T-helper 22 cell (primary cell): ENCODE results near the gene DDTL.

Source experiments
- DNase-seq: peaks from one replicate; pipeline ENCODE4 v3.0.0-alpha.2; 2020; ENCODE audit warnings: low read depth

DDTL gene

DNA sequence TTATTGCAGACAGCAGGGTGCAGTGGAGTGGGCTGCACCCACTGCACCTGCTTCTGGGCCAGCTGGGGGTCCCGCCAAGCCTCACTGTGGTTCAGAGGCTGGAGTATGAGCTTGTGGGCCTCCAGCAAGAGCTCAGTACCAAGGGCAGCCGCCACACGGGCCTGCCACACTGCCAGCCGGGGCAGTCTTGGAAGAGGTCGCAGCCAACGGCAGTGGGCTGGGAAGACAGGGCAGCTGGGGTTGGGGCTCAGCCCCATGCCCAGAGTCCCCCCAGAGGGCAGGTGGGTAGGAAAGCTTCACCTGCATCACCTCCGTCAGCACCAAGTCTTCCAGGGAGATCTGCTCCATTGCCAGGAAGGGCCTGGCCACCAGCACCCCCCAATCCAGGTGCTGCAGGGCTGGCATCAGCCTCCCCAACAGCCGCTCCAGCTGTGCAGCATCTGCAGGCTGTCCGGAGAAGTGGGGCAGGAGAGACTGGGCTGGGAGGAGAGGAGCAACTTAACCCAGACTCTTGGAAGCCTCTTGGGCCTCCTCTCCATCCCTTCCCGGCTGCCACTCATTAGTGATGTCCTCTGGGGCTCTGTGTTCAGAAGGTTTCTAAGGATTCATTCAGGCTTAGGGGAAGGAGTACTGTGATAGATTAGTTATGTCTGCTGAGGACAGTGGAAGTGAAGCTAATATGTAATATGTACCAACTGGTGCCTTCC is 39.7 kb downstream of the DDTL start:
- DNase-seq = no peak

DNA sequence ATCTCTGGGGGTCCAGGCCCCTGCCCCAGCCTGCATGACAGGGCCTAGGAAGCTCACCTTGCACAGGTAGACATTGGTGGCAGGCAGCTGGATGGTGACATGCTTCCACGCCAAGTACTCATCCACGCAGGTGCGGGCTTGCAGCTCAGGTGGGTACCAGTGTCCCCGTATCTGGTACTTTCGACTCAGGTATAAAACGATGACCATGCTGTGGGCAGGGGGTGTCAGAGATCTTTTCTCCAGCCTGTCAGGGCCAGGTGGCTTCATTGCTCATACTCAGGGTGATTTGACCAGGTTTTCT is 40.2 kb downstream of the DDTL start:
- DNase-seq = no peak

DNA sequence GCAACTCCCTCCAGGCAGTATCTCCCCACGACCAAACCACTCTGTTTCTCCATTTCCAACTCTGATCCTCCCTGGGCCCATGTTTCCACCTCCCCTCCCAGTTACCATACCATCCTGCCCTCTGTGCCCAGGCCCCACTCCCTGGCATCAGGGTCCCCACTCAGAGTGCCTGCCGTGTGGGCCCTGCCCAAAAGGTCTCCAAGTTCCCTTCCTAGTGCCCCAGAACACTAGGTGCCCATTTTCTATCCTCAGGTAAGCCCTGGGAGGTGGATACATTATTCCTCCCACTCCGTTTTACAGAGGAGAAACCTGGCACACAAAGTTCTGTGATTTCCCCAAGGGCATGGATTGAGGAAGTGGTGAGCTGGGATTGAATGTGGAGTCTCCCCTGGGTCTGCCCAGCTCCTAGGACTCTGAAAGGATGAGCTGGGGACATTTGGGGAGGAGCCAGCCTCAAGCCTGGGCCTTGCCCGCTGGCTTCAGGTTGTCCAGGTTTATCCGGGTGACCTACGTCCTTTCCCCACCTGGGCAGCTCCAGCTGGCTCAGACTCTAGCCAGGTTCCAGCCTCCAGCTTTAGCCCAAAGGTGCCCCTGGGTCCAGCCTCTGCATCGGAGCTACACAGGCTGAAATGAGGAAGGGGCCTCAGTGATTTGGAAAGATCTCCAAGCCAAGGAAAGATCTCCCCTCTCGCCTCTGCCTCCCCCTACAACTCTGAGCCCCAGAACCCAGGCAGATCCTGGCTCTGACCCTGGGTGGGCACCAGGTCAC is 40.7 kb downstream of the DDTL start:
- DNase-seq = no peak

DNA sequence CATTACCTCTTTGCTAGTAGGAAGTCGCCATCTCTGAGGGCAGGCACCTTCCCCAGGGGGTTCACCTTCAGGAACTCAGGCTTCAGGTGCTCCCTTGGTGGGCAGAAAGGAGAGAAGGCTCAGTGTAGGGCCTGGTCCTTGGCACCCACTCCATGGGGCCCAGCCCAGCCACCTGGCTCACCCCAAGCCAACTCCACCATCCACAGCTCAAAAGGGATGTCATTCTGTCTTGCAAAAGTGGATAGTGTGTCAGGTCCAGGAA is 41.3 kb downstream of the DDTL start:
- no peak for DNase-seq

DNA sequence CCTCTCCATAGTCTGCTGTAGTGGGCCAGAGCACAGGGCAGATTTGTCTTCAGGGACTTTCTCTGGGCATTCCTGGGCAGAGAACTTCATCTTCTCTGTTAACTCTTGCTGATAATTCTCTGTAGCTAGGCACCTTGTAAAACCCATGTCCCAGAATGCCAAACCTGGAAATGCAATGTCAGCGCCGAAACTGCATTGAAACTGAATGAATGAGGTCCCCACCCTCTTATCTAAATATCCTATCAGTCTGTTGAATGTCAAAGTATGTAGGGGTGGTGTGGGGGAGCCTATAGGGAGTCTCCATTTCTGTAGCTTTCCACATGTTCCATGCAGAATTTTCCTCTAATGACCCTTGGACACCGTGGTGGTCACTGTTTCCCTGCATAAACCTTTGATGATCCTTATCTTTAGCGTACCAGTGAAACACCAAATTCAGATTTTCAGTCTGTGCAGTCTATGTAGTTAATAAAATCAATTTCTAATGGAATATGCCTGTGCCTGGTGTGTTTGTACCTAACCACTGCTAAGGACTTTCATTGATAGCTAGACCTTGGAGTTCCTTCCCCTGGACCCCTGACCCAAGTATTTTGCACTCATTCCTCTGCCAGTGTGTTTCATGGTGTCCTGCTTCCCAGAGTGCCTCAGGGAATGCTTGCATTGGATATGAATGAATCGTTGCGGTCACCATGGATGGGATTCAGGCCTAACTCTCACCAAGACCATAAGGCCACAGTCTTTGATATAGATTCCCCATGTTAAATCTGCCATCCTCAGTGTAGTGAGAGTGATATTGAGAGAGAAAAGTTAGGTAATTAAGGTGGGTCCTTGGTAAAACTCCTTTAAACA is 41.9 kb downstream of the DDTL start:
- DNase-seq = no peak

DNA sequence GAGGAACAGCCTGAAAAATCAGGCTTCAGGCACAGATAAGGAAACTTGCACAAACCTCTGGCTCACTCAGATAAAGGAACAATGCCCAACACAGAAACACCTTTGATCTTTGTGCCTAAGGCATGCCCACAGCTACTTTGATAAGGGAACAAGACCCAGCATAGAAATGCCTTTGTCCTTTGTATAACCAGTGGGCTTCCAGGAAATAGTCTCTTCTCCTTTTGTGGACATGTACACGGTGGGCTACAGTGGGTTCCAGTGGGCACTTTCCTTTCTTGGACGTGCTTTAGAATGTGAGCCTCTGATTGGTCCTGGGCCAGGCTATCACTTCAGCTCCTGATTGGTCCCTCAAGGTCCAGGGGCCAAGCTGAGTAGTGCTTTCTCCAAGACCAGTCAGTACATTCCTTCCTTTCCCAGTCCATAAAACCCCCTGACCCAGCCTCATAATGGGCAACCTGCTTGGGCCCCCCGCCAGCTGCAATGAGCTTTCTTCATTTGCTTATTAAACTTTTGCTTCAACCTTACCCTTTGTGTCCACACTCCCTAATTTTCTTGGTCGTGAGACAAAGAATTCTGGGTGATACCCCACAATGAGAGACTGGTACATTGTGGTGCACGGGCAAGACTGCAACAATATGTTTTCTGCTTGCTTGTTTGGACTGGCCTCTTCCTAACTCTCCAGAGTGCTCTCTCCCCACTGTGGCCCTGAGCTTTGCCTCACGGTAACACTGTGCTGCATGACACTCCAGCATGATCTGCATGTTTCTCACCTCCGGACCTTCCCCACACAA is 42.7 kb downstream of the DDTL start:
- DNase-seq = no peak

DNA sequence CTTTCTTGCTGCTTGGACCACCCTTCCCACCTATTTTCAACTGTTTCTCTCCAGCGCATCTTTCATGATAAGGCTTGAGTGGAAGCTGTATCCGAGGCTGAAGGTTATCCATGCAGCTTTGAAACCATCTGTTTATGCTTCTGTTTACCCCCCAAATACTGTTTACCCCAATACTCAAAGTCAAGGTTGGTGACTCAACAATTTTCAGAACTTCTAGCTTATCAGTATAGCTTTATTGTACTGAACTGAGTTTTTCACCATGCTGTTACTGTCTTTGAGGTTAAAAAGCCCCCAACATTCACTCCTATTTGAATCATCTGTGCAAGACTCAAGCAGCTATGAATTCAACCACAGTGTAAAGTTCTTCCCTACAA is 43.3 kb downstream of the DDTL start:
- DNase-seq = no peak

DNA sequence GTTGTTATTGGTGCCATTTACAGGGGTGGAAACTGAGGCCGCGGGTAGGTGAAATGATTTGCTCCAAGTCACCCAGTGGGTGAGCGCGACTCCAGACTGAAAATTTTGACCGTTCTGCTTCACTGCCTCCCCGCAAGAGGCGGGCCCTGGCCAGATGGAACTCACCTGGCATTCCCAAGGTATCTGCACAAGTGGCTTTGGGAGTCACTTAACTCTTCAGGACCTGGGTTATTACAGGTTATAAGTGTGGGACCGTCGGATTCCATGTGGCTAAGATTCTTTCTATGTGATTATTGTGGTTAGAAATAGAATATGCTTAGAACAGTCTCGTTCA is 45.0 kb downstream of the DDTL start:
- no peak for DNase-seq

DNA sequence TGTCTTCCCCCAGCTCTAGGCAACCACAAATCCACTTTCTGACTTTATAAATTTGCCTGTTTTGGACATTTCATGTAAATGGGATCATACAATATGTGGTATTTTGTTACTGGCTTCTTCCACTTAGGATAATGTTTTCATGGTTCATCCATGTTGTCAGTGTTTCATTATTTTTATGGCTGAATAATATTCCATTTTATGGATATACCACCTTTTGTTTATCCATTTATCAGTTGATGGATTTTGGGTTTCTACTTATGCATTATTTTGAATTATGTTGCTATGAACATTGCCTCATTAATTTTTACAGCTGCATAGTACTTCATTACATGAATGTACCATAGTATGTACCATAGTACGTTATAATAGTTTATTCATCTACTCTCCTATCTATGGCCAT is 49.5 kb downstream of the DDTL start:
- DNase-seq = no peak

DNA sequence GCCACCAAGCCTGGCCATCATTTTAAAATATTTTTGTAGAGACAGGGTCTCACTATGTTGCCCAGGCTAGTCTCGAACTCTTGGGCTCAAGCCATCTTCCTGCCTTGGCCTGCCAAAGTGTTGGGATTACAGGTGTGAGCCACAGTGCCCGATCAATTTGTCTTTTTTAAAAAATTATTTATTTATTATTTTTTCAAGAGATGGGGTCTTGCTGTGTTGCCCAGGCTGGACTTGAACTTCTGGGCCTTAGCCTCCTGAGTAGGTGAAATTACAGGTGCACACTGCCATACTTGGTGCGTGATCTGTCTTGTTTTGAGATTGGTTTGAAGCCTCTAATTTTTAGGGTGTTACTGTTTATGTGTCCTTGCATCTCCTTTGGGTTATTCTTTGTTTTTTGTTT is 54.6 kb downstream of the DDTL start:
- no peak for DNase-seq
